HEK293 (cell line): ENCODE data around the gene HIBCH.

Experiments
- CTCF ChIA-PET: fragments of 350-600 bp; formaldehyde crosslinking; extraction: SDS; loops from one replicate; lab custom pipeline; 2021; ENCODE audit warnings: antibody characterized with exemption; lab: Yijun Ruan, JAX
- POLR2A ChIA-PET: fragments of 300-600 bp; formaldehyde crosslinking; extraction: SDS; loops from one replicate; lab custom pipeline; 2020; ENCODE audit warnings: antibody characterized with exemption, inconsistent platforms; lab: Yijun Ruan, JAX
- H3K27ac ChIP-seq: fragments of 200-500 bp; sonication (Bioruptor generic); 2 replicates; pipeline ENCODE4 v1.5.1; 2014; ENCODE audit warnings: low read depth, low read length, control low read depth, inconsistent platforms; ENCODE audit errors: extremely low read depth
- H3K36me3 ChIP-seq, 2 experiments: fragments of 200-500 bp in 1 of 2; sonication (Bioruptor generic) in 1 of 2; 1 replicate in 1 of 2; 2 replicates in 1 of 2; pipeline ENCODE4 v1.5.1; 2014 to 2017; ENCODE audit warnings: inconsistent platforms in 2 of 2, low read length in 2 of 2; ENCODE audit not compliant: control insufficient read depth in 2 of 2, insufficient read depth in 1 of 2
- H3K4me1 ChIP-seq: fragments of 200-500 bp; sonication (Bioruptor generic); 2 replicates; pipeline ENCODE4 v1.5.1; 2014; ENCODE audit warnings: mild to moderate bottlenecking, low read length, inconsistent platforms; ENCODE audit not compliant: control insufficient read depth, insufficient read depth
- H3K4me3 ChIP-seq: 2 replicates; pipeline ENCODE4 v1.5.1; 2011; ENCODE audit warnings: low read depth, mild to moderate bottlenecking, control low read depth, low read length, moderate library complexity
- H3K9me3 ChIP-seq: fragments of 200-500 bp; sonication (Bioruptor generic); 2 replicates; pipeline ENCODE4 v1.5.1; 2014; ENCODE audit warnings: low read depth, low read length, inconsistent platforms; ENCODE audit not compliant: control insufficient read depth, insufficient read depth
- KLF9 ChIP-seq: fragments of 450-650 bp; formaldehyde crosslinking; IDR thresholded peaks from 2 replicates; pipeline ENCODE4 v1.5.1; 2016; ENCODE audit warnings: missing biosample characterization, missing genetic modification characterization, low read depth
- MEIS1 ChIP-seq: sonication (generic); formaldehyde crosslinking; IDR thresholded peaks from 2 replicates; pipeline ENCODE4 v1.8.1; 2022; ENCODE audit warnings: missing genetic modification reagents, mild to moderate bottlenecking, borderline replicate concordance
- OSR2 ChIP-seq: fragments of 450-650 bp; formaldehyde crosslinking; IDR thresholded peaks from 2 replicates; pipeline ENCODE4 v1.5.1; 2016; ENCODE audit warnings: missing biosample characterization, missing genetic modification characterization
- SALL2 ChIP-seq: fragments of 450-650 bp; formaldehyde crosslinking; IDR thresholded peaks from 2 replicates; pipeline ENCODE4 v1.5.0; 2017; ENCODE audit warnings: missing biosample characterization, mild to moderate bottlenecking, missing genetic modification characterization, borderline replicate concordance
- ZNF202 ChIP-seq: fragments of 450-650 bp; formaldehyde crosslinking; IDR thresholded peaks from 2 replicates; pipeline ENCODE4 v1.5.1; 2016; ENCODE audit warnings: missing biosample characterization, missing genetic modification characterization, borderline replicate concordance
- ZNF221 ChIP-seq: fragments of 450-650 bp; formaldehyde crosslinking; IDR thresholded peaks from 2 replicates; pipeline ENCODE4 v1.5.1; 2017; ENCODE audit warnings: missing biosample characterization, missing genetic modification characterization, borderline replicate concordance
- ZNF23 ChIP-seq: fragments of 450-650 bp; formaldehyde crosslinking; IDR thresholded peaks from 2 replicates; pipeline ENCODE4 v1.5.1; 2016; ENCODE audit warnings: missing biosample characterization, missing genetic modification characterization, borderline replicate concordance
- ZNF510 ChIP-seq: fragments of 450-650 bp; formaldehyde crosslinking; IDR thresholded peaks from 2 replicates; pipeline ENCODE4 v1.5.1; 2018; ENCODE audit warnings: mild to moderate bottlenecking, missing genetic modification characterization, missing biosample characterization; ENCODE audit not compliant: insufficient replicate concordance
- ZNF530 ChIP-seq: fragments of 450-650 bp; formaldehyde crosslinking; IDR thresholded peaks from 2 replicates; pipeline ENCODE4 v1.5.1; 2016; ENCODE audit warnings: low read depth, missing biosample characterization, missing genetic modification characterization
- ZNF596 ChIP-seq: fragments of 450-650 bp; IDR thresholded peaks from 2 replicates; pipeline ENCODE4 v1.5.0; 2018; ENCODE audit warnings: missing biosample characterization, mild to moderate bottlenecking, missing genetic modification characterization, moderate library complexity
- ZNF670 ChIP-seq: fragments of 450-650 bp; formaldehyde crosslinking; IDR thresholded peaks from 2 replicates; pipeline ENCODE4 v1.5.1; 2016; ENCODE audit warnings: missing biosample characterization, missing genetic modification characterization, low read depth
- ZNF677 ChIP-seq: fragments of 450-650 bp; IDR thresholded peaks from 2 replicates; pipeline ENCODE4 v1.5.0; 2018; ENCODE audit warnings: missing biosample characterization, mild to moderate bottlenecking, missing genetic modification characterization, moderate library complexity
- ZNF747 ChIP-seq: fragments of 450-650 bp; formaldehyde crosslinking; IDR thresholded peaks from 2 replicates; pipeline ENCODE4 v1.5.1; 2016; ENCODE audit warnings: missing biosample characterization, missing genetic modification characterization
- ZNF792 ChIP-seq: fragments of 450-650 bp; formaldehyde crosslinking; IDR thresholded peaks from 2 replicates; pipeline ENCODE4 v1.5.1; 2016; ENCODE audit warnings: missing biosample characterization, missing genetic modification characterization
- TF ChIP-seq, protein P1 (sequence below): fragments of 450-650 bp; formaldehyde crosslinking; conservative IDR thresholded peaks from 2 replicates; pipeline ENCODE4 v1.5.1; 2016; ENCODE audit warnings: low read depth, missing biosample characterization, missing genetic modification characterization
- TF ChIP-seq, protein P2 (sequence below): fragments of 450-650 bp; formaldehyde crosslinking; conservative IDR thresholded peaks from 2 replicates; pipeline ENCODE4 v1.5.1; 2016; ENCODE audit warnings: low read depth, missing biosample characterization, missing genetic modification characterization
- TF ChIP-seq, protein P3 (sequence below): fragments of 450-650 bp; formaldehyde crosslinking; IDR thresholded peaks from 2 replicates; pipeline ENCODE4 v1.5.1; 2016; ENCODE audit warnings: missing biosample characterization, missing genetic modification characterization

HIBCH gene

DNA sequence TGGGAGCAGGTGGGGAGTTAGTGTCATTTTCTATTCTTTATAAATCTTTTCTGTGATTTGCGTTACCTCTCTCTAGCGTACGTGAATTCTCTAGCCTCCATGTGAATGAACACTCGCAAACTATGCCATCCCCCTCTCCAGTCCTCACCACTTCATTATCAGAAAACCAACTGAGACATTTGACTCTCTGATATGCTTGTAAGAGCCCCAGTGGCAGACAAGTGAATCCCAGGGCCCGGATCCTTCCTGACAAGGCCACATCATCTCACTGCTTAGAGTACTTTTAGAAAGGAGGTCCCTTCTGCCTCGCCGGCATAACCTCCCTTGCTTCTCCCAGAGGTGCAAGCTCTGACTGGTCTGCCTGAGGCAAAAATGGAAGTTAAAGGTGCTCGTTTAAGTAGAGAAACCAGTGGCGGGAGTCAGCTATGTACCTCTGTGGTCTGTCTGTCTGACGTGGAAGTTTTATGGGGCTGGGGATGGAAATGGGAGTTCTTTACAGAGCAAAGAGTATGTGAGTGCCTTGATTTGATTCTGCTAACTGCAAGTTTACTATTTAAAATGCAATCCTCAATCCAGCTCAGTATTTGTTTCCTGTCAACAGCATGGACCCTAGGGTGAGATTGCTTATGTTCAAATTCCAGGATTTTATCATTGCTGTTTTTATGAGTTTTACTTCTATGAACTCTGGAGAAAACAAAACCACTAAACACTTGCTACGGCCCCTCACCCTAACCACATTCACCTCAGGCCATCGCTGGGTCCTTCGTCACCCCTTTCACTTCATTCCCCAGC is 142.2 kb downstream of the HIBCH start:
- TF ChIP-seq ZNF221 (tag by site-specific recombination) (no peak), SALL2 (tag by site-specific recombination) (no peak), ZNF670 (no peak), ZNF510 (no peak), ZNF596 (tag by site-specific recombination) (no peak), OSR2 (no peak), ZNF677 (tag by site-specific recombination) (no peak), ZNF747 (tag by site-specific recombination) (no peak), KLF9 (tag by site-specific recombination) (no peak), MEIS1 (CRISPR knock-in tag) (no peak), ZNF202 (tag by site-specific recombination) (no peak), ZNF792 (no peak), ZNF23 (tag by site-specific recombination) (no peak), ZNF530 (tag by site-specific recombination) (no peak)
- TF ChIP-seq, protein P1, sequence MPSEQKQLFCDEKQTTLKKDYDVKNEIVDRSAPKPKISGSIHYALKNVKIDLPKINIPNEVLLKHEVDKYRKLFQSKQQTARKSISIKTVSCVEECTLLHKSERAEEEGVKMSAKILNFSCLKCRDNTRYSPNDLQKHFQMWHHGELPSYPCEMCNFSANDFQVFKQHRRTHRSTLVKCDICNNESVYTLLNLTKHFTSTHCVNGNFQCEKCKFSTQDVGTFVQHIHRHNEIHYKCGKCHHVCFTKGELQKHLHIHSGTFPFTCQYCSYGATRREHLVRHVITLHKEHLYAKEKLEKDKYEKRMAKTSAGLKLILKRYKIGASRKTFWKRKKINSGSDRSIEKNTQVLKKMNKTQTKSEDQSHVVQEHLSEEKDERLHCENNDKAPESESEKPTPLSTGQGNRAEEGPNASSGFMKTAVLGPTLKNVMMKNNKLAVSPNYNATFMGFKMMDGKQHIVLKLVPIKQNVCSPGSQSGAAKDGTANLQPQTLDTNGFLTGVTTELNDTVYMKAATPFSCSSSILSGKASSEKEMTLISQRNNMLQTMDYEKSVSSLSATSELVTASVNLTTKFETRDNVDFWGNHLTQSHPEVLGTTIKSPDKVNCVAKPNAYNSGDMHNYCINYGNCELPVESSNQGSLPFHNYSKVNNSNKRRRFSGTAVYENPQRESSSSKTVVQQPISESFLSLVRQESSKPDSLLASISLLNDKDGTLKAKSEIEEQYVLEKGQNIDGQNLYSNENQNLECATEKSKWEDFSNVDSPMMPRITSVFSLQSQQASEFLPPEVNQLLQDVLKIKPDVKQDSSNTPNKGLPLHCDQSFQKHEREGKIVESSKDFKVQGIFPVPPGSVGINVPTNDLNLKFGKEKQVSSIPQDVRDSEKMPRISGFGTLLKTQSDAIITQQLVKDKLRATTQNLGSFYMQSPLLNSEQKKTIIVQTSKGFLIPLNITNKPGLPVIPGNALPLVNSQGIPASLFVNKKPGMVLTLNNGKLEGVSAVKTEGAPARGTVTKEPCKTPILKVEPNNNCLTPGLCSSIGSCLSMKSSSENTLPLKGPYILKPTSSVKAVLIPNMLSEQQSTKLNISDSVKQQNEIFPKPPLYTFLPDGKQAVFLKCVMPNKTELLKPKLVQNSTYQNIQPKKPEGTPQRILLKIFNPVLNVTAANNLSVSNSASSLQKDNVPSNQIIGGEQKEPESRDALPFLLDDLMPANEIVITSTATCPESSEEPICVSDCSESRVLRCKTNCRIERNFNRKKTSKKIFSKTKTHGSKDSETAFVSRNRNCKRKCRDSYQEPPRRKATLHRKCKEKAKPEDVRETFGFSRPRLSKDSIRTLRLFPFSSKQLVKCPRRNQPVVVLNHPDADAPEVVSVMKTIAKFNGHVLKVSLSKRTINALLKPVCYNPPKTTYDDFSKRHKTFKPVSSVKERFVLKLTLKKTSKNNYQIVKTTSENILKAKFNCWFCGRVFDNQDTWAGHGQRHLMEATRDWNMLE (tag by site-specific recombination), result no peak
- TF ChIP-seq, protein P2, sequence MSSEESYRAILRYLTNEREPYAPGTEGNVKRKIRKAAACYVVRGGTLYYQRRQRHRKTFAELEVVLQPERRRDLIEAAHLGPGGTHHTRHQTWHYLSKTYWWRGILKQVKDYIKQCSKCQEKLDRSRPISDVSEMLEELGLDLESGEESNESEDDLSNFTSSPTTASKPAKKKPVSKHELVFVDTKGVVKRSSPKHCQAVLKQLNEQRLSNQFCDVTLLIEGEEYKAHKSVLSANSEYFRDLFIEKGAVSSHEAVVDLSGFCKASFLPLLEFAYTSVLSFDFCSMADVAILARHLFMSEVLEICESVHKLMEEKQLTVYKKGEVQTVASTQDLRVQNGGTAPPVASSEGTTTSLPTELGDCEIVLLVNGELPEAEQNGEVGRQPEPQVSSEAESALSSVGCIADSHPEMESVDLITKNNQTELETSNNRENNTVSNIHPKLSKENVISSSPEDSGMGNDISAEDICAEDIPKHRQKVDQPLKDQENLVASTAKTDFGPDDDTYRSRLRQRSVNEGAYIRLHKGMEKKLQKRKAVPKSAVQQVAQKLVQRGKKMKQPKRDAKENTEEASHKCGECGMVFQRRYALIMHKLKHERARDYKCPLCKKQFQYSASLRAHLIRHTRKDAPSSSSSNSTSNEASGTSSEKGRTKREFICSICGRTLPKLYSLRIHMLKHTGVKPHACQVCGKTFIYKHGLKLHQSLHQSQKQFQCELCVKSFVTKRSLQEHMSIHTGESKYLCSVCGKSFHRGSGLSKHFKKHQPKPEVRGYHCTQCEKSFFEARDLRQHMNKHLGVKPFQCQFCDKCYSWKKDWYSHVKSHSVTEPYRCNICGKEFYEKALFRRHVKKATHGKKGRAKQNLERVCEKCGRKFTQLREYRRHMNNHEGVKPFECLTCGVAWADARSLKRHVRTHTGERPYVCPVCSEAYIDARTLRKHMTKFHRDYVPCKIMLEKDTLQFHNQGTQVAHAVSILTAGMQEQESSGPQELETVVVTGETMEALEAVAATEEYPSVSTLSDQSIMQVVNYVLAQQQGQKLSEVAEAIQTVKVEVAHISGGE (tag by site-specific recombination), result no peak
- TF ChIP-seq, protein P3, sequence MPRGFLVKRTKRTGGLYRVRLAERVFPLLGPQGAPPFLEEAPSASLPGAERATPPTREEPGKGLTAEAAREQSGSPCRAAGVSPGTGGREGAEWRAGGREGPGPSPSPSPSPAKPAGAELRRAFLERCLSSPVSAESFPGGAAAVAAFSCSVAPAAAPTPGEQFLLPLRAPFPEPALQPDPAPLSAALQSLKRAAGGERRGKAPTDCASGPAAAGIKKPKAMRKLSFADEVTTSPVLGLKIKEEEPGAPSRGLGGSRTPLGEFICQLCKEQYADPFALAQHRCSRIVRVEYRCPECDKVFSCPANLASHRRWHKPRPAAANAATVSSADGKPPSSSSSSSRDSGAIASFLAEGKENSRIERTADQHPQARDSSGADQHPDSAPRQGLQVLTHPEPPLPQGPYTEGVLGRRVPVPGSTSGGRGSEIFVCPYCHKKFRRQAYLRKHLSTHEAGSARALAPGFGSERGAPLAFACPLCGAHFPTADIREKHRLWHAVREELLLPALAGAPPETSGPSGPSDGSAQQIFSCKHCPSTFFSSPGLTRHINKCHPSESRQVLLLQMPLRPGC (tag by site-specific recombination), result no peak
- no peaks in the 10 kb centered on the region for H3K4me1 ChIP-seq
- ChIA-PET CTCF (interaction anchor here (0.7 kb wide), 1 partner anchor 11 kb away, joined by 3 read pairs; no protein-coding TSS in a partner anchor), POLR2A (no interaction called here)
- no peak overlapping the region for H3K27ac ChIP-seq
- no peak overlapping the region for H3K4me3 ChIP-seq
- H3K9me3 ChIP-seq, result no peaks in the 10 kb centered on the region
- no peaks in the 10 kb centered on the region for H3K36me3 ChIP-seq
